ENCODE data around the gene KIAA1755.
A peak's percentile ranks its signal among the peaks of the same experiment; 100 is the strongest.

KIAA1755 gene

GRCh38 chr20:38167851-38168760 is 92.4 kb downstream of the KIAA1755 start:
- no peak for DNase-seq

GRCh38 chr20:38167328-38167850 is 93.1 kb downstream of the KIAA1755 start:
- DNase-seq: no peak

- no peak for DNase-seq
Observed at GRCh38 chr20:38166703-38167233, 93.8 kb downstream of the KIAA1755 start.

- no peak for DNase-seq
Observed at GRCh38 chr20:38165966-38166702, 94.4 kb downstream of the KIAA1755 start.

GRCh38 chr20:38165089-38165965 is 95.2 kb downstream of the KIAA1755 start, which contains the start of gene TGM2:
Gene TGM2 (minus strand): TSS chr20:38165270. CDS start chr20:38165198, 72 bp downstream.
- DNase-seq: peak in 17 of 51 donors; percentile 5 to 48 (median 14)

- no peak for DNase-seq
Observed at GRCh38 chr20:38164624-38165088, 95.9 kb downstream of the KIAA1755 start.

GRCh38 chr20:38164069-38164468 is 96.5 kb downstream of the KIAA1755 start:
- DNase-seq: no peak

GRCh38 chr20:38162878-38163875 is 97.4 kb downstream of the KIAA1755 start:
- no peak for DNase-seq

GRCh38 chr20:38162149-38162548 is 98.4 kb downstream of the KIAA1755 start:
- no peak for DNase-seq

GRCh38 chr20:38161412-38161774 is 99.1 kb downstream of the KIAA1755 start:
- no peak for DNase-seq

Measured in hypothalamus (tissue), 51 donors.